ENCODE measurements around the gene ASIC2. TPM values are rescaled to one million over a fixed set of nuclear protein-coding genes. Genes with fewer than 3 reads are reported as not detected.

Gene ASIC2
- total RNA-seq, 1 donor from 2014 or later = 0.36 TPM

- no peak overlapping the region for H2AFZ ChIP-seq (ENCODE audit: low read depth, low read length)
Observed at GRCh38 chr17:33280162-33280943, 12.7 kb downstream of the ASIC2 start.

DNA sequence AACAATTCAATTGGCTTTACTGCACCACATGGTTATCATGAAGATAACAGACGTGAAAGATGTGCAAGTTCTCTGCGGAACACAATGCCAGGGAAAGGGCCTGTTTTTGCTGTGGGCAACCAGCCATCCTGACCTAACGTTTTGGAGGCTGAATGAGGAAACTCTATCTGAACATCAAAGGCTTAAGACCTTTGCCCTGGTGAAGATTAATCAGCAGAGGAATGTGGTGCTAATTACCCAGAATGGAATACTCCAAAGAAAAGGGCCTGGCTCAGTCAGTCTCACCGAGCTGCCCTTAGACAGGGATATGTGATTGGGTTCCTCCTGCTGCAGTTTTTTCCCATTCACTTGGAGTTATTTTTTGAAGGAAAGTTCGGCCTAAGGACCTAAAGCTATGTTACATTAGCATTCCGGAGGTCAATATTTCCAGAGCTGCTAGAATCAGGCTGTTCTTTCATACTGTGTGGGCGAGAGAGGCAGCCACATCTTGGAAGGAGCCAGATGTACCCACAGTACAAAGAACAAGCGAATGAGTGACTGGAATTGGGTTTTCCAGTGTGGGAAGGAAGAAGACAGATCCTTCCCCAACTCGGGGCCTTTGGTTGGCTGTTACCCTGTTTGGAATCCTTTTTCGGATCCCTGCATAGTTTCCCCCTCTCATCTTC lies 15.5 kb downstream of the ASIC2 start:
- no peaks in the 10 kb centered on the region for H4K20me1 ChIP-seq (ENCODE audit: insufficient read depth, low read length)
- no peak overlapping the region for H3K4me2 ChIP-seq (ENCODE audit: low read length)
- no peak for TF ChIP-seq EZH2 (IDR thresholded peaks at IDR 0.05; ENCODE audit: insufficient read depth, low read length)
- TF ChIP-seq, protein P1, sequence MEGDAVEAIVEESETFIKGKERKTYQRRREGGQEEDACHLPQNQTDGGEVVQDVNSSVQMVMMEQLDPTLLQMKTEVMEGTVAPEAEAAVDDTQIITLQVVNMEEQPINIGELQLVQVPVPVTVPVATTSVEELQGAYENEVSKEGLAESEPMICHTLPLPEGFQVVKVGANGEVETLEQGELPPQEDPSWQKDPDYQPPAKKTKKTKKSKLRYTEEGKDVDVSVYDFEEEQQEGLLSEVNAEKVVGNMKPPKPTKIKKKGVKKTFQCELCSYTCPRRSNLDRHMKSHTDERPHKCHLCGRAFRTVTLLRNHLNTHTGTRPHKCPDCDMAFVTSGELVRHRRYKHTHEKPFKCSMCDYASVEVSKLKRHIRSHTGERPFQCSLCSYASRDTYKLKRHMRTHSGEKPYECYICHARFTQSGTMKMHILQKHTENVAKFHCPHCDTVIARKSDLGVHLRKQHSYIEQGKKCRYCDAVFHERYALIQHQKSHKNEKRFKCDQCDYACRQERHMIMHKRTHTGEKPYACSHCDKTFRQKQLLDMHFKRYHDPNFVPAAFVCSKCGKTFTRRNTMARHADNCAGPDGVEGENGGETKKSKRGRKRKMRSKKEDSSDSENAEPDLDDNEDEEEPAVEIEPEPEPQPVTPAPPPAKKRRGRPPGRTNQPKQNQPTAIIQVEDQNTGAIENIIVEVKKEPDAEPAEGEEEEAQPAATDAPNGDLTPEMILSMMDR (IDR thresholded peaks at IDR 0.05; ENCODE audit: insufficient read depth, low read depth, low read length) = no peak
- no peaks in the 10 kb centered on the region for H3K79me2 ChIP-seq (ENCODE audit: insufficient read depth, low read length)
- no peaks in the 10 kb centered on the region for H3K4me1 ChIP-seq (ENCODE audit: insufficient read depth, low read length)
- H2AFZ ChIP-seq (ENCODE audit: low read depth, low read length) = no peak overlapping the region
- no peak for FAIRE-seq
- no peaks in the 10 kb centered on the region for H3K9me3 ChIP-seq (ENCODE audit: insufficient read depth, low read depth, low read length)
- no peaks in the 10 kb centered on the region for H3K36me3 Mint-ChIP-seq (ENCODE audit: low read depth, unreplicated experiment)
- H3K27ac Mint-ChIP-seq (ENCODE audit: unreplicated experiment) = no peak overlapping the region
- H3K4me3 Mint-ChIP-seq (ENCODE audit: unreplicated experiment) = no peak overlapping the region
- H3K4me3 ChIP-seq (ENCODE audit: insufficient read depth, low read depth, low read length) = no peak overlapping the region
- H3K27me3 ChIP-seq (ENCODE audit: insufficient read depth, low read length) = no peaks in the 10 kb centered on the region
- no peaks in the 10 kb centered on the region for H3K9me3 Mint-ChIP-seq (ENCODE audit: unreplicated experiment)
- no peaks in the 10 kb centered on the region for H3K36me3 ChIP-seq (ENCODE audit: insufficient read depth, low read length)
- peaks cover 8% of the 10 kb centered on the region for H3K4me1 Mint-ChIP-seq (ENCODE audit: low read depth, unreplicated experiment)
- no peak overlapping the region for H3K9ac ChIP-seq (ENCODE audit: low read length)
- peaks cover 48% of the 10 kb centered on the region for H3K27me3 Mint-ChIP-seq (ENCODE audit: low read depth, unreplicated experiment)
- no peak overlapping the region for H3K27ac ChIP-seq (ENCODE audit: low read depth, low read length)
- peak; percentile 77 for DNase-seq (ENCODE audit: low read depth)

More at GRCh38 chr17:33280162-33280943, 12.7 kb downstream of the ASIC2 start:
- Histone ChIP-seq H3K27me3 (ENCODE audit: insufficient read depth, low read length) (no peaks in the 10 kb centered on the region), H3K36me3 (ENCODE audit: insufficient read depth, low read length) (no peaks in the 10 kb centered on the region), H3K4me3 (ENCODE audit: insufficient read depth, low read depth, low read length) (no peak overlapping the region), H4K20me1 (ENCODE audit: insufficient read depth, low read length) (no peaks in the 10 kb centered on the region), H3K4me1 (ENCODE audit: insufficient read depth, low read length) (peaks cover 3% of the 10 kb centered on the region), H3K9ac (ENCODE audit: low read length) (no peak overlapping the region), H3K79me2 (ENCODE audit: insufficient read depth, low read length) (no peaks in the 10 kb centered on the region), H3K9me3 (ENCODE audit: insufficient read depth, low read depth, low read length) (no peaks in the 10 kb centered on the region), H3K27ac (ENCODE audit: low read depth, low read length) (no peak overlapping the region), H3K4me2 (ENCODE audit: low read length) (no peak overlapping the region)
- no peak for FAIRE-seq
- H3K4me3 Mint-ChIP-seq (ENCODE audit: unreplicated experiment) = no peak overlapping the region
- no peak overlapping the region for H3K27ac Mint-ChIP-seq (ENCODE audit: unreplicated experiment)
- no peaks in the 10 kb centered on the region for H3K36me3 Mint-ChIP-seq (ENCODE audit: low read depth, unreplicated experiment)
- H3K4me1 Mint-ChIP-seq (ENCODE audit: low read depth, unreplicated experiment) = peaks cover 8% of the 10 kb centered on the region
- peaks cover 50% of the 10 kb centered on the region for H3K27me3 Mint-ChIP-seq (ENCODE audit: low read depth, unreplicated experiment)
- TF ChIP-seq, protein P1 (IDR thresholded peaks at IDR 0.05; ENCODE audit: insufficient read depth, low read depth, low read length) = no peak
- H3K9me3 Mint-ChIP-seq (ENCODE audit: unreplicated experiment) = peaks cover 2% of the 10 kb centered on the region
- DNase-seq (ENCODE audit: low read depth) = no peak

Data from astrocyte (in vitro differentiated cells and primary cell).